IMR-90 (cell line): Measurements from ENCODE around the gene ETFDH. TPM values are rescaled to one million over a fixed set of nuclear protein-coding genes. Genes with fewer than 3 reads are reported as not detected.

Experiments used
- ATAC-seq: fragments of 200-7000 bp; cut with Tn5 transposase; 2 replicates; pipeline ENCODE4 v1.9.1; 2020; ENCODE audit warnings: low read depth, mild to moderate bottlenecking, moderate library complexity
- BruUV-seq: library from RNA; stranded (reverse); fragments of 400-500 nt; replicated peaks from 2 replicates; lab custom pipeline; 2021; lab: Mats Ljungman, UMichigan
- CTCF ChIA-PET: fragments of 300-600 bp; formaldehyde crosslinking; extraction: SDS; loops from one replicate; lab custom pipeline; 2021; ENCODE audit warnings: antibody characterized with exemption; lab: Yijun Ruan, JAX
- POLR2A ChIA-PET: fragments of 300-600 bp; sonication (Branson Sonifier 250); formaldehyde crosslinking; loops from one replicate; lab custom pipeline; 2022; ENCODE audit warnings: antibody characterized with exemption; ENCODE audit not compliant: unreplicated experiment; lab: Charles Lee
- DNase-seq: peaks from one replicate; pipeline ENCODE4 v3.0.0; 2013
- H2AFZ ChIP-seq: replicated peaks from 2 replicates; pipeline ENCODE3; 2013; ENCODE audit warnings: low read length, mild to moderate bottlenecking; ENCODE audit not compliant: poor library complexity
- H2AK5ac ChIP-seq: 2 replicates; pipeline ENCODE4 v1.6.1; 2013; ENCODE audit warnings: low read depth, low read length, inconsistent platforms
- H2AK9ac ChIP-seq: replicated peaks from 2 replicates; pipeline ENCODE3; 2013; ENCODE audit warnings: mild to moderate bottlenecking, low read depth, low read length, moderate library complexity; ENCODE audit not compliant: poor library complexity
- H2BK120ac ChIP-seq: 2 replicates; pipeline ENCODE4 v1.6.1; 2013; ENCODE audit warnings: low read depth, low read length, inconsistent platforms
- H2BK15ac ChIP-seq: 3 replicates; pipeline ENCODE4 v1.6.1; 2013; ENCODE audit warnings: low read depth, low read length, inconsistent platforms
- H2BK20ac ChIP-seq: 2 replicates; pipeline ENCODE4 v1.6.1; 2013; ENCODE audit warnings: low read depth, mild to moderate bottlenecking, inconsistent platforms, low read length, moderate library complexity
- H2BK5ac ChIP-seq: 2 replicates; pipeline ENCODE4 v1.6.1; 2013; ENCODE audit warnings: mild to moderate bottlenecking, low read depth, low read length, inconsistent platforms; ENCODE audit not compliant: poor library complexity, severe bottlenecking
- H3K14ac ChIP-seq: replicated peaks from 2 replicates; pipeline ENCODE4 v1.6.1; 2013; ENCODE audit warnings: low read depth, low read length, inconsistent platforms
- H3K18ac ChIP-seq: 2 replicates; pipeline ENCODE4 v1.6.1; 2013; ENCODE audit warnings: low read depth, low read length, control low read depth
- H3K23ac ChIP-seq: 2 replicates; pipeline ENCODE4 v1.6.1; 2013; ENCODE audit warnings: low read depth, low read length, inconsistent platforms
- H3K27ac ChIP-seq: 2 replicates; pipeline ENCODE4 v1.5.1; 2013; ENCODE audit warnings: mild to moderate bottlenecking, control low read depth, low read length; ENCODE audit not compliant: insufficient read depth
- H3K27me3 ChIP-seq: 2 replicates; pipeline ENCODE4 v1.6.1; 2013; ENCODE audit warnings: low read length; ENCODE audit not compliant: control insufficient read depth, insufficient read depth
- H3K36me3 ChIP-seq: 2 replicates; pipeline ENCODE4 v1.6.1; 2013; ENCODE audit warnings: low read length, mixed read lengths; ENCODE audit not compliant: control insufficient read depth, insufficient read depth
- H3K4ac ChIP-seq: 2 replicates; pipeline ENCODE4 v1.6.1; 2013; ENCODE audit warnings: low read depth, low read length, inconsistent platforms
- H3K4me1 ChIP-seq: 2 replicates; pipeline ENCODE4 v1.6.1; 2013; ENCODE audit warnings: low read length, mixed read lengths; ENCODE audit not compliant: control insufficient read depth, insufficient read depth
- H3K4me2 ChIP-seq: 2 replicates; pipeline ENCODE4 v1.6.1; 2013; ENCODE audit warnings: low read depth, mild to moderate bottlenecking, control low read depth, low read length, moderate library complexity
- H3K4me3 ChIP-seq: 2 replicates; pipeline ENCODE4 v1.5.1; 2013; ENCODE audit warnings: low read depth, mild to moderate bottlenecking, control low read depth, low read length, moderate library complexity; ENCODE audit not compliant: insufficient read depth
- H3K56ac ChIP-seq: 2 replicates; pipeline ENCODE4 v1.6.1; 2013; ENCODE audit warnings: low read length, inconsistent platforms; ENCODE audit not compliant: insufficient read depth; ENCODE audit errors: extremely low read depth
- H3K79me1 ChIP-seq, 2 experiments: 2 replicates each; pipeline ENCODE4 v1.6.1; 2013; ENCODE audit warnings: low read length in 2 of 2, inconsistent platforms in 1 of 2, low read depth in 1 of 2
- H3K9ac ChIP-seq: 2 replicates; pipeline ENCODE4 v1.6.1; 2013; ENCODE audit warnings: low read depth, low read length, control low read depth
- H3K9me1 ChIP-seq: 2 replicates; pipeline ENCODE4 v1.6.1; 2013; ENCODE audit warnings: low read length, inconsistent platforms; ENCODE audit not compliant: insufficient read depth
- H3K9me3 ChIP-seq: 2 replicates; pipeline ENCODE4 v1.6.1; 2013; ENCODE audit warnings: low read length; ENCODE audit not compliant: control insufficient read depth, insufficient read depth
- H4K20me1 ChIP-seq: 2 replicates; pipeline ENCODE4 v1.6.1; 2013; ENCODE audit warnings: low read length, inconsistent platforms; ENCODE audit not compliant: insufficient read depth
- H4K5ac ChIP-seq: 2 replicates; pipeline ENCODE4 v1.6.1; 2013; ENCODE audit warnings: mild to moderate bottlenecking, low read depth, low read length, control low read depth
- H4K8ac ChIP-seq, 2 experiments: 2 replicates each; pipeline ENCODE4 v1.6.1; 2013; ENCODE audit warnings: low read depth in 2 of 2, low read length in 2 of 2, control low read depth in 1 of 2, inconsistent platforms in 1 of 2
- H4K91ac ChIP-seq: 2 replicates; pipeline ENCODE4 v1.6.1; 2013; ENCODE audit warnings: low read depth, low read length, inconsistent platforms; ENCODE audit not compliant: insufficient read depth
- CTCF ChIP-seq: conservative IDR thresholded peaks from 2 replicates; pipeline ENCODE4 v1.5.1; 2012; ENCODE audit warnings: mild to moderate bottlenecking, low read depth, low read length, improper control_type of control experiment
- ELK1 ChIP-seq: fragments of 150-350 bp; IDR thresholded peaks from 2 replicates; pipeline ENCODE4 v1.6.1; 2016; ENCODE audit warnings: low read depth, mild to moderate bottlenecking, low read length, moderate library complexity, borderline replicate concordance
- RAD21 ChIP-seq: IDR thresholded peaks from 2 replicates; pipeline ENCODE4 v1.6.1; 2012; ENCODE audit warnings: low read length, improper control_type of control experiment
- WGBS, 2 experiments: methylation state at CpG; one replicate each; pipeline versions ENCODE4 v1.1.5 to v1.1.7; 2013; ENCODE audit warnings: missing lambda C conversion rate in 2 of 2; ENCODE audit not compliant: insufficient read length in 1 of 2; ENCODE audit errors: extremely low coverage in 2 of 2; 5-methylcytosine and 5-hydroxymethylcytosine counted together
- dilution Hi-C: fragments of 300-500 bp; cut with HindIII; formaldehyde crosslinking; loops from one replicate; pipeline ENCODE4 v1.14.3; 2018; ENCODE audit warnings: low sequenced_read_pairs; ENCODE audit not compliant: unreplicated experiment
- in situ Hi-C: fragments of 300-500 bp; cut with MboI; formaldehyde crosslinking; loops from 3 replicates; pipeline ENCODE4 v1.14.3; 2019; ENCODE audit warnings: low sequenced_read_pairs, inconsistent platforms, mixed read lengths
- intact Hi-C: fragments of 100-400 bp; cut with micrococcal nuclease; formaldehyde crosslinking; loops from 2 replicates; pipeline ENCODE4 v1.10.0; 2022
- polyA plus RNA-seq, 3 experiments: library from polyadenylated mRNA; depleted of rRNA; stranded (reverse); fragments of >200 nt; gene quantifications; 2 replicates each; pipeline ENCODE4 v1.2.3, GENCODE V29; 2012; ENCODE audit warnings: low replicate concordance in 1 of 3
- total RNA-seq: library from RNA; depleted of rRNA; stranded (reverse); fragments of >200 nt; gene quantifications from 2 replicates; pipeline ENCODE4 v1.2.3, GENCODE V29; 2012

The ETFDH gene
- total and polyA plus RNA-seq, 2 of the 4 experiments (the other 2 are of a cell fraction) = 14.0 to 19.1 TPM

- Histone ChIP-seq H3K18ac (no peak overlapping the region), H2BK20ac (no peak overlapping the region), H3K4me1 (no peaks in the 10 kb centered on the region), H4K91ac (no peak overlapping the region), H3K27ac (no peak overlapping the region), H3K14ac (no peak overlapping the region), H3K23ac (no peak overlapping the region), H2BK5ac (no peak overlapping the region), H3K27me3 (no peaks in the 10 kb centered on the region), H3K56ac (no peak overlapping the region), H3K9me1 (no peaks in the 10 kb centered on the region), H3K79me1 (peaks cover 2 to 21% of the 10 kb centered on the region in 2 experiments; a peak in 2 of 4 replicates), H2AK5ac (no peak overlapping the region), H2AK9ac (no peak overlapping the region), H4K8ac (no peak overlapping the region), H3K9ac (no peak overlapping the region), H3K9me3 (no peaks in the 10 kb centered on the region), H3K4me2 (no peak overlapping the region), H2BK120ac (no peak overlapping the region), H3K4me3 (no peak overlapping the region), H3K4ac (no peak overlapping the region), H2AFZ (no peak overlapping the region), H3K36me3 (no peaks in the 10 kb centered on the region), H4K20me1 (no peaks in the 10 kb centered on the region), H4K5ac (no peak overlapping the region), H2BK15ac (no peak overlapping the region)
- dilution Hi-C loops (no loop called here), intact Hi-C loops (no loop called here), in situ Hi-C loops (no loop called here)
- WGBS, 2 experiments = no CpG with 5 or more reads among the region's 3 CpGs
- TF ChIP-seq RAD21 (peak; percentile 27; the same call in 1 of the 2 replicates), ELK1 (no peak), CTCF (peak; percentile 39)
- DNase-seq (peak; percentile 25), ATAC-seq (no peak)
- POLR2A ChIA-PET = interaction anchor here (0.7 kb wide), 1 partner anchor 10 kb away, joined by 3 read pairs; no protein-coding TSS in a partner anchor
- no TSS peak for BruUV-seq
- CTCF ChIA-PET = interaction anchor here (0.6 to 2.0 kb wide), 4 partner anchors 12 to 629 kb away, joined by 3 to 6 read pairs (median 4); no protein-coding TSS in a partner anchor
These were observed 4.4 kb upstream of the ETFDH start for GRCh38 chr4:158667651-158668198.
